K562 (cell line): ENCODE data around the gene HLF. TPM values are rescaled to one million over a fixed set of nuclear protein-coding genes. Genes with fewer than 3 reads are reported as not detected.

Experiments
- ATAC-seq: fragments of 200-7000 bp; cut with Tn5 transposase; 3 replicates; pipeline ENCODE4 v1.9.1; 2020; ENCODE audit warnings: moderate library complexity
- BruUV-seq: library from RNA; stranded (reverse); fragments of 400-500 nt; replicated peaks from 2 replicates; lab custom pipeline; 2021; lab: Mats Ljungman, UMichigan
- CTCF ChIA-PET: fragments of 300-600 bp; formaldehyde crosslinking; extraction: SDS; loops from one replicate; lab custom pipeline; 2021; ENCODE audit warnings: low intra/inter-chr PET ratio; lab: Yijun Ruan, JAX
- POLR2A ChIA-PET: fragments of 300-600, 350-650 bp; sonication (Branson Sonifier 250); formaldehyde crosslinking; extraction: SDS; loops from one replicate; lab custom pipeline; 2021; ENCODE audit warnings: antibody characterized with exemption, inconsistent platforms; lab: Yijun Ruan, JAX
- DNase-seq, 4 experiments: peaks; one replicate each; pipeline versions ENCODE4 v3.0.0 to v3.0.0-alpha.2; 2011 to 2018; ENCODE audit warnings: low spot score in 3 of 4, mixed read lengths in 3 of 4; ENCODE audit errors: extremely low read depth in 1 of 4
- FAIRE-seq: peaks from 2 replicates; lab custom pipeline; 2011; peaks lifted over from hg19 to GRCh38; lab: Jason Lieb, UNC
- H2AFZ ChIP-seq: 2 replicates; pipeline ENCODE4 v1.6.0; 2011; ENCODE audit warnings: low read depth, low read length, control low read depth, inconsistent platforms
- H3K27ac ChIP-seq: fragments of 200-600 bp; 3 replicates; pipeline ENCODE4 v1.8.0; 2011; ENCODE audit warnings: low read depth, mild to moderate bottlenecking, control low read depth, inconsistent platforms, low read length, moderate library complexity, mixed read lengths; ENCODE audit errors: extremely low read depth
- H3K27me3 ChIP-seq, 2 experiments: fragments of 300-600 bp in 1 of 2; 2 replicates in 1 of 2; 3 replicates in 1 of 2; pipeline versions ENCODE4 v1.6.0 to v1.8.0; 2011; ENCODE audit warnings: inconsistent platforms in 2 of 2, low read length in 2 of 2, mild to moderate bottlenecking in 1 of 2, mixed read lengths in 1 of 2, moderate library complexity in 1 of 2; ENCODE audit not compliant: control insufficient read depth in 2 of 2, insufficient read depth in 2 of 2
- H3K36me3 ChIP-seq: fragments of 300-600 bp; 3 replicates; pipeline ENCODE4 v1.8.0; 2011; ENCODE audit warnings: mild to moderate bottlenecking, low read length, inconsistent platforms; ENCODE audit not compliant: control insufficient read depth, insufficient read depth
- H3K4me1 ChIP-seq, 2 experiments: fragments of 200-600 bp in 1 of 2; replicated peaks in 1 of 2; 2 replicates in 1 of 2; 3 replicates in 1 of 2; pipeline versions ENCODE4 v1.5.1 to v1.8.0; 2011; ENCODE audit warnings: inconsistent platforms in 2 of 2, low read length in 2 of 2, mild to moderate bottlenecking in 1 of 2, mixed read lengths in 1 of 2, moderate library complexity in 1 of 2; ENCODE audit not compliant: control insufficient read depth in 2 of 2, insufficient read depth in 2 of 2
- H3K4me2 ChIP-seq: 2 replicates; pipeline ENCODE4 v1.6.1; 2011; ENCODE audit warnings: low read length, control low read depth, inconsistent platforms, mixed read lengths; ENCODE audit not compliant: insufficient read depth
- H3K4me3 ChIP-seq: fragments of 200-600 bp; sonication (generic), shearing (Covaris generic); 2 replicates; pipeline ENCODE4 v1.5.1; 2016; ENCODE audit warnings: control low read depth, inconsistent platforms
- H3K79me2 ChIP-seq: fragments of 200-600 bp; 3 replicates; pipeline ENCODE4 v1.8.0; 2011; ENCODE audit warnings: low read length, inconsistent platforms; ENCODE audit not compliant: control insufficient read depth, insufficient read depth
- H3K9ac ChIP-seq, 2 experiments: 2 replicates each; pipeline versions ENCODE4 v1.6.0 to v1.6.1; 2011; ENCODE audit warnings: low read depth in 2 of 2, low read length in 2 of 2, control low read depth in 1 of 2, inconsistent platforms in 1 of 2, mild to moderate bottlenecking in 1 of 2, mixed read lengths in 1 of 2; ENCODE audit not compliant: insufficient read depth in 1 of 2
- H3K9me1 ChIP-seq: one replicate; pipeline ENCODE4 v1.6.0; 2011; ENCODE audit warnings: inconsistent platforms, mild to moderate bottlenecking, low read length, moderate library complexity; ENCODE audit not compliant: control insufficient read depth, insufficient read depth
- H3K9me3 ChIP-seq: replicated peaks from 2 replicates; pipeline ENCODE4 v1.5.1; 2011; ENCODE audit warnings: low read depth, low read length, inconsistent platforms; ENCODE audit not compliant: control insufficient read depth, insufficient read depth
- H4K20me1 ChIP-seq: replicated peaks from 2 replicates; pipeline ENCODE4 v1.6.1; 2011; ENCODE audit warnings: low read length, inconsistent platforms, mixed read lengths; ENCODE audit not compliant: control insufficient read depth, insufficient read depth
- CHCHD3 ChIP-seq: fragments of 250-450 bp; sonication (Bioruptor Pico); IDR thresholded peaks from 2 replicates; pipeline ENCODE4 v2.1.2; 2022; ENCODE audit warnings: mild to moderate bottlenecking
- HNRNPLL ChIP-seq: fragments of 200-400 bp; formaldehyde crosslinking; IDR thresholded peaks from 2 replicates; pipeline ENCODE4 v1.6.1; 2017; ENCODE audit warnings: low read length, low read depth, mild to moderate bottlenecking; ENCODE audit not compliant: poor library complexity, severe bottlenecking
- NONO ChIP-seq, 2 experiments: fragments of 200-400 bp in 1 of 2; fragments of 450-650 bp in 1 of 2; formaldehyde crosslinking in 1 of 2; IDR thresholded peaks; 2 replicates each; pipeline ENCODE4 v1.6.1; 2017; ENCODE audit warnings: low read depth in 2 of 2, mild to moderate bottlenecking in 2 of 2, moderate library complexity in 2 of 2, low read length in 1 of 2
- PBX2 ChIP-seq, 2 experiments: IDR thresholded peaks in 1 of 2; conservative IDR thresholded peaks in 1 of 2; 2 replicates each; pipeline ENCODE4 v1.6.1; 2016; ENCODE audit warnings: low read depth in 2 of 2, mild to moderate bottlenecking in 1 of 2, missing compliant biosample characterization in 1 of 2, missing genetic modification characterization in 1 of 2, moderate library complexity in 1 of 2
- RCOR1 ChIP-seq, 2 experiments: IDR thresholded peaks; 2 replicates each; pipeline ENCODE4 v1.6.1; 2012; ENCODE audit warnings: low read depth in 2 of 2, low read length in 2 of 2, borderline replicate concordance in 1 of 2, improper control_type of control experiment in 1 of 2
- SPI1 ChIP-seq: IDR thresholded peaks from 2 replicates; pipeline ENCODE4 v1.6.1; 2011; ENCODE audit warnings: low read depth, low read length, control low read depth, borderline replicate concordance
- WGBS: fragments of 100-300 bp; shearing (Covaris generic); methylation state at CpG from one replicate; pipeline ENCODE4 v1.1.6; 2016; ENCODE audit warnings: low coverage, mixed read lengths; ENCODE audit not compliant: insufficient coverage; ENCODE audit errors: missing lambda C conversion rate; 5-methylcytosine and 5-hydroxymethylcytosine counted together
- in situ Hi-C: fragments of 300-500 bp; cut with MboI; formaldehyde crosslinking; loops from 4 replicates; pipeline ENCODE4 v1.15.0; 2018; ENCODE audit warnings: inconsistent platforms, mixed read lengths
- intact Hi-C: fragments of 100-400 bp; cut with micrococcal nuclease; formaldehyde crosslinking; loops from 2 replicates; pipeline ENCODE4 v1.14.2; 2022
- polyA plus RNA-seq, 8 experiments: library from polyadenylated mRNA; depleted of rRNA in 4 of 8; stranded (reverse) in 5 of 8; unstranded in 3 of 8; fragments of >200 nt; fragmentation: Nextera tagmentation in 2 of 8; fragmentation: Illumina TruSeq in 1 of 8; extraction: Ambion mirVana in 2 of 8; extraction: Trizol in 1 of 8; gene quantifications; 2 replicates each; pipeline versions ENCODE4 v1.2.1 to v1.2.3, GENCODE V29; 2011 to 2014; ENCODE audit warnings: inconsistent platforms in 1 of 8, missing spikeins in 1 of 8
- total RNA-seq, 7 experiments: library from RNA; depleted of rRNA in 6 of 7; stranded (reverse); fragments of >200 nt in 6 of 7; fragmentation: Illumina TruSeq in 2 of 7; extraction: Trizol in 2 of 7; gene quantifications; 2 replicates each; pipeline versions ENCODE4 v1.2.1 to v1.2.3, GENCODE V29; 2011 to 2021; ENCODE audit warnings: low replicate concordance in 1 of 7

HLF gene
- total and polyA plus RNA-seq, 9 of the 15 experiments (the other 6 are each of a cell fraction or from before 2014, with no cell fraction given) = 0.03 to 0.24 (median 0.09) TPM

GRCh38 chr17:55224746-55225145 lies 40.0 kb upstream of the HLF start:
- intact Hi-C loops = no loop called here
- BruUV-seq = no TSS peak
- H3K9ac ChIP-seq = no peak overlapping the region
- no peak overlapping the region for H3K4me2 ChIP-seq
- H3K4me3 ChIP-seq = no peak overlapping the region
- no peaks in the 10 kb centered on the region for H3K4me1 ChIP-seq
- TF ChIP-seq NONO (IDR thresholded peaks at IDR 0.05; ENCODE audit: low read depth in 2 of 2, low read length in 1 of 2) = no peak
- TF ChIP-seq CHCHD3 = no peak
- no peak for TF ChIP-seq RCOR1 (IDR thresholded peaks at IDR 0.05; ENCODE audit: borderline replicate concordance in 1 of 2, low read depth in 2 of 2, low read length in 2 of 2)
- TF ChIP-seq HNRNPLL = no peak
- no peak for TF ChIP-seq PBX2 (CRISPR knock-in tag; IDR thresholded peaks at IDR 0.05; ENCODE audit: low read depth)
- TF ChIP-seq PBX2 (tag; conservative IDR thresholded peaks at IDR 0.05; ENCODE audit: low read depth) = no peak
- no peak for TF ChIP-seq SPI1
- no peaks in the 10 kb centered on the region for H3K9me1 ChIP-seq
- FAIRE-seq = no peak
- in situ Hi-C loops = no loop called here
- no peak overlapping the region for H2AFZ ChIP-seq
- no peaks in the 10 kb centered on the region for H3K36me3 ChIP-seq
- no peaks in the 10 kb centered on the region; the same call in 1 of the 2 replicates for H3K9me3 ChIP-seq
- H3K27me3 ChIP-seq = peaks cover 10 to 19% of the 10 kb centered on the region in 2 experiments; a peak in 4 of 5 replicates
- no peak for DNase-seq
- no peak overlapping the region for H3K27ac ChIP-seq
- no peak for ATAC-seq
- no peaks in the 10 kb centered on the region for H4K20me1 ChIP-seq
- H3K79me2 ChIP-seq = no peaks in the 10 kb centered on the region
- WGBS = 0% methylated on average over 2 of the region's 2 CpGs
- ChIA-PET CTCF (no interaction called here), POLR2A (interaction anchor here (0.6 to 1.2 kb wide), 4 partner anchors 48 to 193 kb away, joined by 3 to 4 read pairs (median 4); no protein-coding TSS in a partner anchor)
